GM23338 (cell line): ENCODE data around the gene KDM5D.

Experiments used
- CREB1 ChIP-seq: fragments of 250-450 bp; sonication (Bioruptor Pico); IDR thresholded peaks from 2 replicates; pipeline ENCODE4 v1.5.0; 2020; ENCODE audit warnings: low read depth, mild to moderate bottlenecking, moderate library complexity
- EZH2 ChIP-seq: fragments of 200-600 bp; sonication (generic); IDR thresholded peaks from one replicate; pipeline ENCODE4 v1.8.0; 2017; ENCODE audit warnings: antibody characterized with exemption, mild to moderate bottlenecking, low read depth; ENCODE audit not compliant: unreplicated experiment
- JUNB ChIP-seq: IDR thresholded peaks from one replicate; pipeline ENCODE4 v1.6.1; 2016; ENCODE audit warnings: antibody characterized with exemption; ENCODE audit not compliant: unreplicated experiment
- TF ChIP-seq, protein P1 (sequence below), 2 experiments: fragments of 200-600 bp in 1 of 2; sonication (generic) in 1 of 2; conservative IDR thresholded peaks; 2 replicates each; pipeline versions ENCODE4 v1.5.1 to v1.6.1; 2016 to 2017; ENCODE audit warnings: antibody characterized with exemption in 2 of 2, low read depth in 2 of 2, mild to moderate bottlenecking in 2 of 2, moderate library complexity in 1 of 2

DNA sequence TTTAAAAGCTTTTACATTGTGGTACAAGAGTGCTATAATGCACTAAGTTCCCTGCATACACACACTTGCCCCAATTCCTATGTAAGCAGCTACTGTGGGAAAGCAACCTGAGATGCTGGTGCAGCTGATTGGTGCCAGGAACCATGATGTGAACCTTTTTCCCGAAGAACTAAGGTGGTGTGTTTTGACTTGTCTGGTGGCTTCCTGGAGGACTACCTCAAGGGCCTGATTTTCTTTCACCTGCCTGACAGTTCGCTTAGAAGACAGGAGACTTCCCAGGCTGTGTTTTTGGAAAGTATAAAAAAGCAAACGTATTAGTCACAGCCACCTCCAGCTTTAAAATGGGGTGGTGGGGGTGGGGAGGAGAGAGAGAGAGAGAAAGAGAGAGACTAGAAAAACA lies 27.4 kb downstream of the KDM5D start:
- TF ChIP-seq, protein P1, sequence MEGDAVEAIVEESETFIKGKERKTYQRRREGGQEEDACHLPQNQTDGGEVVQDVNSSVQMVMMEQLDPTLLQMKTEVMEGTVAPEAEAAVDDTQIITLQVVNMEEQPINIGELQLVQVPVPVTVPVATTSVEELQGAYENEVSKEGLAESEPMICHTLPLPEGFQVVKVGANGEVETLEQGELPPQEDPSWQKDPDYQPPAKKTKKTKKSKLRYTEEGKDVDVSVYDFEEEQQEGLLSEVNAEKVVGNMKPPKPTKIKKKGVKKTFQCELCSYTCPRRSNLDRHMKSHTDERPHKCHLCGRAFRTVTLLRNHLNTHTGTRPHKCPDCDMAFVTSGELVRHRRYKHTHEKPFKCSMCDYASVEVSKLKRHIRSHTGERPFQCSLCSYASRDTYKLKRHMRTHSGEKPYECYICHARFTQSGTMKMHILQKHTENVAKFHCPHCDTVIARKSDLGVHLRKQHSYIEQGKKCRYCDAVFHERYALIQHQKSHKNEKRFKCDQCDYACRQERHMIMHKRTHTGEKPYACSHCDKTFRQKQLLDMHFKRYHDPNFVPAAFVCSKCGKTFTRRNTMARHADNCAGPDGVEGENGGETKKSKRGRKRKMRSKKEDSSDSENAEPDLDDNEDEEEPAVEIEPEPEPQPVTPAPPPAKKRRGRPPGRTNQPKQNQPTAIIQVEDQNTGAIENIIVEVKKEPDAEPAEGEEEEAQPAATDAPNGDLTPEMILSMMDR (conservative IDR thresholded peaks at IDR 0.05; ENCODE audit: low read depth in 2 of 2) = no peak
- TF ChIP-seq JUNB (no peak), EZH2 (no peak), CREB1 (CRISPR knock-in tag) (no peak)
